GM18507 (cell line): ENCODE results near the gene TM9SF4.

Experiments used
- DNase-seq: peaks from one replicate; pipeline ENCODE4 v3.0.0; 2011; ENCODE audit warnings: low read depth; ENCODE audit not compliant: insufficient read length; ENCODE audit errors: extremely low spot score
- FAIRE-seq: peaks from 2 replicates; lab custom pipeline; 2011; peaks lifted over from hg19 to GRCh38; lab: Jason Lieb, UNC

Gene TM9SF4

DNA sequence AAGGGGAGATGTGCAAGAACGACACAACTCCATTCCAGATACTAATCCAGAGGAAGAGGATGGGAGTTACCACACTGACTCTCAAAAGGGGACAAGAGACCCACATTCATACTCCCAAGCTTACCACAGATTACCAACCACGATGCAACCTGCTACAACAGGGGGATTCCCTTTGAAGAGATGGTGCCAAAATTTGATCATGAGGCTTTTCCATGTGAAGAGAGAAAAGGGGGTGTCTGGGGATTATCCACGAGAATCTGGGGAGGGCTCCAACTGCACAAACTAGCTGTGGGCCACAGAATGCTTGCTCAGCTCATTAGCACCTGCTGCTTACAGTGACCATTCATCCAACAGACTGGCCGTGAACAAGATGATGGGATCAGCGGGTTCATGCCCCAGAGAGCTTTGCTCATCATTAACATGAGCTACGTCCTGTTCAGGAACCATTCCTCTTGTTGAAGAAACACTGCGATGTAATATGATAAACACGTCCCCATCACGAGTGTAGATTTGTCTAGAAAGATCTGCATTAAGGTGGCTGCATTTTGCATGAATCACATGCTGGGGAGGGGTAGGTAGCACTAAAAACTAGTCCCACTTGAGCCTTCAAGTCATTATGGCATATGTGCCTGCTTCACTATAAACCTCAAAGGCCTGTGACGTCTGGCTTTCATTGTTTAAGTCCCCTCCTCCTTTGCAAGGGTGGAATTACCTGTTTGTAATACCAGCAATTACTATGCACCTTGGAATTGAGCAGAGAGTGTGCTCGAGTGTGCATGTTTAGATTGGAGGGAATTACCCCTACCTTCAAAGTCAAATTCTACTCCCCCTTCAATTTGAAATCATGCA, 94.1 kb downstream of the TM9SF4 start:
- DNase-seq (no peak), FAIRE-seq (no peak)

- FAIRE-seq (no peak), DNase-seq (no peak)
These were observed 94.9 kb downstream of the TM9SF4 start for GRCh38 chr20:32204205-32205109.

GRCh38 chr20:32205110-32205842, 95.8 kb downstream of the TM9SF4 start:
- DNase-seq (no peak), FAIRE-seq (no peak)

DNA sequence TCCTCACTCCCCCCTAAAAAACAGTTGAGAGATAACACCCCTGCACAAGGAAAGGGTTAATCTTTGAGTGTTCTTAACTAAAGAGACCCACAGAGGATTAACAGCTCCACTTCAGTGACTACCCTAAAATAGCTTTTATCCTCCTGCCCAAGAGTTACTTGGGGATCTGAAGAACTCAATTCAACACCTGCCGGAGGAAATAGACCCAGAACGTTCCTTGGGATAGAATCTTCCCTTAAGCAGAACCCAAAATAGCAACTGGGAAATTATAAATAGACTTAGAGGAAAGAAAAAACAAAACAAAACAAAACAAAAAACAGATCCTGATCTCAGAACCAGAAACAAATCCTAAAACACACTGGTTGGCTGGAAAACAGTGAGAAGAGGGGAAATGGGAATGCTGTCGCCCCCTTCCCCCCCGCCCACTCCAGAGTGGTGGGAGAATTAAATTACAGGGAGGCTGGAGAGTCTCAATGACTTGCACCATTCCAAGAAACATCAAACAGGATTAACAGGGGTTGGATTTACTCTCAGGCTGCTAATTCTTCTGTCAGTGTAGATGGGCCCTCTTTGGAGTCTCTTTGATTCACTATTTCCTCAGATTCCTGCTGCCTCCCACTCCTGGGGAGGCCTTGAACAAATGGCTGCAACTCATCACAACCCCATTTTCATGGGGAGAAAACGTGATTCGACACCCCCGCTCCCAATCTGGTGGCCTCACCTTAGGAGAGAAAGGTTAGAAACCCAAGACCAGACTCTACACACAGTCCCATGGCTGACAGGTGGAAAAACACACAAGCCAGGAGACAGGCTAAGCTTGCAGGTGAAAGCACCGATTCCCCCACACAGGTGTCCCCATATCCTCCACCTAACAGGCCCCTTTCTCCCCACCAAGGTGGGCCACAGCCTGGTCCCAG, 96.6 kb downstream of the TM9SF4 start:
- DNase-seq = no peak
- no peak for FAIRE-seq

DNA sequence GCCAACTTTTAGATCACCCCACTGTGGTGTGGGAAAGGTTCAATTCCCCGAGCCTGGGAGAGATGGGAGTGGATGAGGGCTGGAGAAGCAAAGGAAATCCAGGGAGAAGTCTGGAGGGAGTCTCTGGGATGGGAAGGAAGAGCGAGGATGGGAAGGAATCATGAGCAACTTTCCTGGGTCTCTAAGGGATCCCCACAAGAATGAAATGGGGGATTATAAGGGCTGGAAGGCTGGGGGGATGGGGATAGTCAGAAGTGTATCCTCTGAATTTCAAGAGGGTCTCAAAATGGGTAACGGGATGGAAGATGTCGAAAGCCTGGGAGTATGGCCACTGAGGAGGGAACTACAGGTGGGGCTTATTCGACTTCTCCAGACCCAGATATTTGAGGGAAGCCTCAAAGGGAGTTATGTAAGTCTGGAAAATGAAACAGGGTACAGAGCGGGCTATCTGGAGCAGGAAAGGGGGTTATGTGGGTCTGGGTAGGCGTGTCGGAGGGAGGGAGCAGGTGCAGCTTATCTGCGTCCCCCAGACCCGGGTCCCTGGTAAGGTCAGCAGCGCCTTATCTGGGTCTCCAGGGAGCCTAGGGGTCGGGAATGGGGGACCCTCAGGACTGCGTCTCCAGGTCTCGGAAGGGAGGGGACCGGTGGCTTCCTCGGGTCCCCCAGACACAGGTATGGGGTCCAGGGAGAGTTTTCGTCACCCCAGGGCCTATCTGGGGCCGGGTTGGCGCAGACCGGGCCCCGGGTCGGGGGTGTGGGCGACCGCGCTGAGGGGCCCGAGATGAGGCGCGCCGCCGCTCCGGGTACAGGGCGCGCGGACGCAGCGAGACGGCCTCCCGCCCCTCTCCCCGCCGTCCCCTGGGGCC, 97.5 kb downstream of the TM9SF4 start:
- DNase-seq (no peak), FAIRE-seq (no peak)

GRCh38 chr20:32207626-32208498, 98.3 kb downstream of the TM9SF4 start, which contains the start of the genes PLAGL2 and POFUT1:
Gene PLAGL2 (minus strand): TSS chr20:32207743. CDS start chr20:32202178, 5,565 bp downstream.
Gene POFUT1 (plus strand): TSS chr20:32207880. CDS start chr20:32207942, 62 bp downstream.
- peak; percentile 9 for FAIRE-seq
- peak; percentile 99 for DNase-seq

DNA sequence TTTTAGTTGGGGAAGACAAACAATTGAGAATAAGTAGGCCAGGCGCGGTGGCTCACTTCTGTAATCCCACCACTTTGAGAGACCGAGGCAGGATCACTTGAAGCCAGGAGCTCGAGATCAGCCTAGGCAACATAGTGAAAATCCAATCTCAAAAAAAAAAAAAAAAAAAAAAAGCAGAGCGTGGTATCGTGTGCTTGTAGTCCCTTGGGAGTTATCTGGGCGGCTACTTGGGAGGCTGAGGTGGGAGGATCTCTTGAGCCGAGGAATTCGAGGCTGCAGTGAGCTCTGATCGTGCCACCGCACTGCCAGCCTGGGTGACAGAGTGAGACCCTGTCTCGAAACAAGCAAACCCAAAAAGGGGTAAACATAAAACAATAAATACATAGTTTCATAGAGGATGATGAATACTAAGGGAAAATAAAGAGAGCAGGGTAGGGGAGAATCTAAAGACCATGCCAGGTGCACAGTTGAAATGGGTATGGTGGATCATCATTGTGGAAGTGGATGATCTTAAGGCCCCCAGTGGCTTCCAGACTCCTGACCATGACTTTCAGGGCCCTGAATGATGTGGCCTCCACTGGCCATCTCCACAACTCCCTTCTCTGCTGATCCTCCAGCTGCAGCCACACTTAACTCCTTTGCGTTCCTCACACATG, 99.1 kb downstream of the TM9SF4 start:
- DNase-seq (no peak), FAIRE-seq (no peak)

DNA sequence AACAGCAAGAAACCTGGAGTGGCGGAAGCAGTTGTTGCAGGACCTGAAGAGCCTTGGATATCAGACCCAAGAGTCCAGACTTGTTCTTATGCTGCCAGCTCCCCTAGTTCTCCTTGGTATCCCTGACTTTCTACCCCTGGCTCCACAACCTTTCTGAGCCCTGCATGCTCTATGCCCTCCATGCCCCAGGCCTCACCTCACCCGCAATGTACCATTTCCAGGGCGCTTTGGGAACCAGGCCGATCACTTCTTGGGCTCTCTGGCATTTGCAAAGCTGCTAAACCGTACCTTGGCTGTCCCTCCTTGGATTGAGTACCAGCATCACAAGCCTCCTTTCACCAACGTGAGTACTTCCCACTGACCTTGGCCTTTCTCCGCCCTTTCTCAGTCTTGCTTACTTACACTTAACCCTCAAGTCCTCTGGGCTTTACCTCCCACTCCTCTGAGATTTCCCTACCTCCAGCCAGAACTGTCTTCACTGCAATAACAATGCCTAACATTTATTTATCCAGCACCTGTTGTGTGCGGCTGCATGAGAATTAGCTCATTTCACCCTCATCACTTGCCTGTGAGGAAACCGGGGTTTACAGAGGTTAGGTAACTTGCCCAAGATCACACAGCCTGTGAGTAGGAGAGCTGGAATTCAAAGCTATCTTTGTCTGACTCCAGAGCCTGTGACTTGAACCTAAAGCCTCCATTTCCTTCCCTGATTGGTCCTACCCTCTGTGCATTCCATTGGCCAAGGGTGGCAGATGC, 100.5 kb downstream of the TM9SF4 start:
- FAIRE-seq = no peak

DNA sequence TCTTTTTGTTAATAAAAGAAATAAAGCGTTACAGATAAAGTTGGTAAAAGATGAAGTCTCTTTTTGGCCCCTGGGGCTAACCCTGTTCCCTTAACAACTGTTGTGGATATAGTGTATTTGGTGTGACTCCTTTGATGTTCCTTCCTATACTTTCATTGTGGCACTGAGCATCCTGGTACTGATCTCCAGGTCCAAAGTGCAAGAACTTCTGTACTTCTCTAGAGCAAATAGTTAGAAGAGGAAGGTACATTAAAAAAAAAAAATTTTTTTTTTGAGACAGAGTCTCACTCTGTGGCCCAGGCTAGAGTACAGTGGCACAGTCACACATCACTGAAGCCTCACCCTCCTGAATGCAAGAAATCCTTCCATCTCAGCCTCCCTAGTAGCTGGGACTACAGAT, 104.4 kb downstream of the TM9SF4 start:
- FAIRE-seq = no peak
- no peak for DNase-seq

More for the DNA sequence above, 100.5 kb downstream of the TM9SF4 start:
- DNase-seq = no peak

DNA sequence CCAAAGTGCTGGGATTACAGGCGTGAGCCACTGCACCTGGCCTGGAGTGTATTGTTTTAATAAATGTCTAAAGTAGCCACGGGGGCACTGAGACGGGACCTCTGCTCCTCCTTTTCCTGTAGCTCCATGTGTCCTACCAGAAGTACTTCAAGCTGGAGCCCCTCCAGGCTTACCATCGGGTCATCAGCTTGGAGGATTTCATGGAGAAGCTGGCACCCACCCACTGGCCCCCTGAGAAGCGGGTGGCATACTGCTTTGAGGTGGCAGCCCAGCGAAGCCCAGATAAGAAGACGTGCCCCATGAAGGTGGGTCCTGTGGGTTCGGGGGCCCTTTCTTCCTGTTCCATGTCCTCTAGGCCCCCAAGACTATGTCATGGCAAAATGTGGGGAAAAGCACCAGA, 105.6 kb downstream of the TM9SF4 start:
- no peak for FAIRE-seq
- DNase-seq = no peak

GRCh38 chr20:32215729-32216128, 106.2 kb downstream of the TM9SF4 start:
- DNase-seq (no peak), FAIRE-seq (no peak)

GRCh38 chr20:32216179-32217142, 106.9 kb downstream of the TM9SF4 start:
- FAIRE-seq = no peak
- DNase-seq = no peak
